Uterus (tissue), 2 donors: Measurements from ENCODE around the gene OTUB2.

Source experiments
- CTCF ChIP-seq, 4 experiments: fragments of 200-600 bp in 2 of 4; fragments of 450-650 bp in 2 of 4; sonication (generic) in 2 of 4; IDR thresholded peaks; one replicate each; pipeline ENCODE4 v1.5.1; 2016 to 2019; ENCODE audit warnings: antibody characterized with exemption in 4 of 4, mild to moderate bottlenecking in 2 of 4, moderate library complexity in 1 of 4
- POLR2A ChIP-seq, 2 donors: fragments of 450-650 bp; IDR thresholded peaks; one replicate each; pipeline ENCODE4 v1.6.1; 2016; ENCODE audit warnings: antibody characterized with exemption in 2 of 2, mild to moderate bottlenecking in 1 of 2, moderate library complexity in 1 of 2

GRCh38 chr14:94026889-94027469 lies 839 bp downstream of the OTUB2 start:
- no peak for TF ChIP-seq CTCF (IDR thresholded peaks at IDR 0.05)
- TF ChIP-seq POLR2A (IDR thresholded peaks at IDR 0.05): no peak
